Activated T-helper 17 cell treated with anti-CD3 and anti-CD28 coated beads, Interleukin-2, amount 50 U/mL, for 72 hours (primary cell): Measurements from ENCODE around the gene CD53. TPM values are rescaled to one million over a fixed set of nuclear protein-coding genes. Genes with fewer than 3 reads are reported as not detected.
"Not testable (repeated sequence)": the region's sequence is repeated elsewhere in the genome, so short reads cannot be mapped to it uniquely, and the experiment has no call there.

Experiments
- ATAC-seq: fragments of 150-1000 bp; cut with Tn5 transposase; replicated peaks from 2 replicates; pipeline ENCODE4 v1.10.0; 2021; ENCODE audit warnings: mild to moderate bottlenecking, moderate library complexity
- H3K27ac Mint-ChIP-seq: one replicate; pipeline ENCODE4 v1.8.0; 2022; ENCODE audit warnings: mixed read lengths
- H3K27me3 Mint-ChIP-seq: one replicate; pipeline ENCODE4 v1.8.0; 2022; ENCODE audit warnings: mixed read lengths
- H3K36me3 Mint-ChIP-seq: one replicate; pipeline ENCODE4 v1.8.0; 2022; ENCODE audit warnings: low read depth, mild to moderate bottlenecking, mixed read lengths
- H3K4me1 Mint-ChIP-seq: one replicate; pipeline ENCODE4 v1.8.0; 2022; ENCODE audit warnings: mixed read lengths
- H3K4me3 Mint-ChIP-seq: one replicate; pipeline ENCODE4 v1.8.0; 2022; ENCODE audit warnings: mild to moderate bottlenecking, mixed read lengths
- H3K9me3 Mint-ChIP-seq: one replicate; pipeline ENCODE4 v1.8.0; 2022; ENCODE audit warnings: mixed read lengths
- total RNA-seq, 2 donors: library from RNA; stranded (reverse); gene quantifications; one replicate each; pipeline ENCODE4 v1.2.3, GENCODE V29; 2022

The CD53 gene, protein sequence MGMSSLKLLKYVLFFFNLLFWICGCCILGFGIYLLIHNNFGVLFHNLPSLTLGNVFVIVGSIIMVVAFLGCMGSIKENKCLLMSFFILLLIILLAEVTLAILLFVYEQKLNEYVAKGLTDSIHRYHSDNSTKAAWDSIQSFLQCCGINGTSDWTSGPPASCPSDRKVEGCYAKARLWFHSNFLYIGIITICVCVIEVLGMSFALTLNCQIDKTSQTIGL
- total RNA-seq: 100 to 1,000 TPM; 315 to 427 TPM

DNA sequence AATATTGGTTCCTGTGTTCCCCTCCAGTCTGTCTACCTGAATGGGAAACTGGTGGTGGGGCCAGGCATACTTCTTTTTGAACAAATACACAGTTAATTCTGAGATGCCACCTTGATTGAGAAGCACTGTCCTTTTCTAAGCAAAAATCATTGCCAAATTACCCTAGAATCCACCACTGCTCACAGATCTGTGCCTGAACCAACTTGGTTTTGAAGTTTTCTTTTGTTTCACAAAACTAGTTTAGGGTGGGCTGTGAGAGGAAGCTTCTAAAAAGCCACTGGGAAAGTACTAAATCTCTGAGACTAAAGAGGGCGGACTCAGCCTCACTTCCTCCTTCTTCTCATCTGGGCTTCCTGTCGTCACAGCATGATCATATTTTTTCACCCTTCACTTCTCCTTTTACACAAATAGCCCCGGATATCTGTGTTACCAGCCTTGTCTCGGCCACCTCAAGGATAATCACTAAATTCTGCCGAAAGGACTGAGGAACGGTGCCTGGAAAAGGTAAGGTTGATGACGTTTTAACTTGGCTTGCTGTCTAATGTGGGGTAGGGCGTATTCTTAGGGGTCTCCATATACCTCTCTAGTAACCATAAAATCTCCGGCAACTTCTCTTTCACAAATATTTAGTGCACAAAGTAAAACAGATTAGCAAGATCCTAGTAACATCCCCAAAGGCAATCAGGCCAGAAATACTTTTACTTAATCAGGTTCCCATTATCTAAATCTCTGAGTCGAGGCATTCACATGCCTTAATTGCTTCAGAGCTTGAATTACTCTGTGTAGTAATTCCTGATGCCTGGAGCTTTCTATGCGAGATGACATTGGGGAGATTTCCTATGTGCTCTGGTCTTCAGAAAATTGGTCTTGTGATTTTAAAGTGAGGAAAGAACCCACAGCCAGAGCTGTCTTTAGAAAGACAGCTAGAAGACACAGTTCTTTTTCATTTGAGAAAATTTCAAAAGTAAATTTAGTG is at the start of gene CD53:
Gene CD53, plus strand, starts transcription at position 404 of the 976 bp plus-strand sequence. CDS start 18,261 bp downstream, outside the sequence.
- peak; percentile 26 for ATAC-seq
- Mint-ChIP-seq H3K27ac (peak within 1 kb of the TSS; percentile 92), H3K27me3 (no peaks in the 10 kb centered on the region), H3K36me3 (peaks cover 54% of the 10 kb centered on the region), H3K9me3 (peaks cover 5% of the 10 kb centered on the region), H3K4me1 (peaks cover 16% of the 10 kb centered on the region), H3K4me3 (peak within 1 kb of the TSS; percentile 93)

DNA sequence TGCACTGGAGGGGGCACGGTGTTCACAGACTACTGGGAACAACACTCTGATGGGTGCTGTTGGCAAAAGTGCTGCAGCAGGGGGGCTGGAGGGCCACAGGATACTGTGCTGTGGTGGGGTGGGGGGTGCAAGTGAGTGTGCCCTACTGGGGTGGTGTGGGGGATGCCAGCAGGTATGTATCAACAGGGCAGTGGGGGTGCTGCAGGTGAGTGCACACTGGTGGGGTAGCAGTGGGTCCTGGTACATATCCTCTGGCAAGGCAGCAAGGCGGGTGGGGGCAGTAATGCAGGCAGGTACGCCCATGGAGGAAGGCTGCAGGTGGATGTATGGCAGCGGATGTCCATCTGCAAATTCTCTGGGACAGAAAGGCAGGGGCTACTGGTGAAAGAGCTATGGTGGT is 48.8 kb upstream of the CD53 start:
- Mint-ChIP-seq H3K4me1 (peaks cover 5% of the 10 kb centered on the region), H3K36me3 (no peaks in the 10 kb centered on the region), H3K27me3 (peaks cover 3% of the 10 kb centered on the region), H3K27ac (no peak overlapping the region), H3K9me3 (no peaks in the 10 kb centered on the region), H3K4me3 (no peak overlapping the region)
- ATAC-seq: no peak

DNA sequence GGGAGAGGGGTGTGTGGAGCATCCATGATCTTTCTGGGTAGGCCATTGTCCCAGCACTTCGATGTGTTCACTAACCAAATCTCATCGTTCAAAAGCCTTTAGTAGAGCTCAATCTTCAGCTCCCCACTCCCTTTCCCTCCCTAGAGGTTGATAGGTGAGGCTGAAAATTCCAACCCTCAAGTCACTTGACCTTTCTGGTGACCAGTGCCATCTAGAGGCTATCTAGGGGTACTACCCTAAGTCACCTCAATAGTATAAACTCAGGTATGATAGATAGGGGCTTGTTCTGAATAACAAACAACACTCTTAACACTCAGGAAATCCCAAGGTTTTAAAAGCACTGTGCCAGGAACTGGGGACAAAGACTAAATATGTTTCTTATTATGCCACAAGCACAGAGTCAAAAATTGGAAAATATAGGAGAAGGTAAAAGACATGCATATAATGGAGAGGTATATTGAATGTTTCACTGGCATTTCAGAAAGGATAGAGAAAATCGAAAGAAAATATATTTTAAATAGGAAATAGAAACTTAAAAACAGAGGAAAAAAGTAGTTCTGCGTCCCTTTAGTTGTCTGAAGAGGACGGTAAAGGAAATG is 42.9 kb upstream of the CD53 start:
- Mint-ChIP-seq H3K27ac (no peak overlapping the region), H3K36me3 (no peaks in the 10 kb centered on the region), H3K27me3 (peaks cover 1% of the 10 kb centered on the region), H3K4me1 (peaks cover 7% of the 10 kb centered on the region), H3K9me3 (no peaks in the 10 kb centered on the region), H3K4me3 (no peak overlapping the region)
- ATAC-seq: peak; percentile 77

DNA sequence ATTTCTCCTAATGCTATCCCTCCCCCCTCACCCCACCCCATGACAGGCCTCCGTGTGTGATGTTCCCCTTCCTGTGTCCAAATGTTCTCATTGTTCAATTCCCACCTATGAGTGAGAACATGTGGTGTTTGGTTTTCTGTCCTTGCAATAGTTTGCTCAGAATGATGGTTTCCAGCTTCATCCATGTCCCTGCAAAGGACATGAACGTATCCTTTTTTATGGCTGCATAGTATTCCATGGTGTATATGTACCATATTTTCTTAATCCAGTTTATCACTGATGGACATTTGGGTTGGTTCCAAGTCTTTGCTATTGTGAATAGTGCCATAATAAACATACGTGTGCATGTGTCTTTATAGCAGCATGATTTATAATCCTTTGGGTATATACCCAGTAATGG is 39.2 kb upstream of the CD53 start:
- not testable (repeated sequence) for H3K4me1 Mint-ChIP-seq, H3K36me3 Mint-ChIP-seq

GRCh38 chr1:110846861-110847260 is 26.1 kb upstream of the CD53 start:
- Mint-ChIP-seq H3K4me3 (no peak overlapping the region), H3K36me3 (no peaks in the 10 kb centered on the region), H3K27ac (no peak overlapping the region), H3K9me3 (no peaks in the 10 kb centered on the region), H3K4me1 (no peaks in the 10 kb centered on the region), H3K27me3 (no peaks in the 10 kb centered on the region)
- ATAC-seq: no peak

More for the DNA sequence above, 39.2 kb upstream of the CD53 start:
- H3K27me3 Mint-ChIP-seq, H3K27ac Mint-ChIP-seq, H3K4me3 Mint-ChIP-seq, H3K9me3 Mint-ChIP-seq, ATAC-seq: not testable (repeated sequence)

DNA sequence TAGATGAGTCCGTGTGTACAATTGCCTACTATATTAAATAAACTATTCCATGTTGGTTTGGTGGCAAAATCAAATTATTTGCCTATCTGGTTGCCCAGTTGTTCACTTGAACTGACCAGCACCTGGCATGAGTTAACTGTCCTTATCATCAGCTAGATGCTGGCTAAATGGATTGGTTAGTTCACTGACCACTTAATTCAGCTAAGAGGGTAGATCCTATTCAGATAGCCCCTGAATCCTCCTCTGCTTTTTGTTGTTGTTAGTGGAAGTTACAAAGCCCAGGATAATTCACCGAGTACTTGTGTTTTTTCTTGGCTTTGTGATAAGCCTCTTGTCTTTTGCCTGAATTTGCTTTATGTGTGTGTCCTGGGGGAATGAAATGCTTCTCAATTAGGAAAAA is 22.8 kb upstream of the CD53 start:
- Mint-ChIP-seq H3K4me1 (no peaks in the 10 kb centered on the region), H3K9me3 (no peaks in the 10 kb centered on the region), H3K4me3 (no peak overlapping the region), H3K27ac (no peak overlapping the region), H3K36me3 (no peaks in the 10 kb centered on the region), H3K27me3 (peaks cover 5% of the 10 kb centered on the region)
- ATAC-seq: no peak

DNA sequence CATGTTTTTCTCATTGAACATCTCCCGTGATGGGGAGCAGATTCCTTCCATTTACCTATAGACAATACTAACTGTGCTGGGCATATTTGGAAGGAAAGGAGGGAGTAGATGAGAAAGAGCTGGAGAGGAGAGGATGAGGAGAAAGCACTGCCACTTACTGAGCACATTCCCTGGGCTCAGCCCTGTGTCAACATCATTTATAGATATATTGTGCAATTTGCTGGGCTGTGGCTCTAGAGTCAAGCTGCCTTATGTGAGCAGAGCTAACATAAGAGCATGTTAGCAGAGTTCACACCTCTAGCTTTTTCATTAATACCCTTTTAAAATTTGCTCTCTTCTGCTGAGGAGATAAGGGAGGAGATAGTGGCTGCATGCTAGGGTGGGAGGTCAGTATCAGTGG is 22.3 kb upstream of the CD53 start:
- Mint-ChIP-seq H3K27me3 (peaks cover 5% of the 10 kb centered on the region), H3K4me1 (no peaks in the 10 kb centered on the region), H3K36me3 (no peaks in the 10 kb centered on the region), H3K27ac (no peak overlapping the region), H3K4me3 (no peak overlapping the region), H3K9me3 (no peaks in the 10 kb centered on the region)
- no peak for ATAC-seq

GRCh38 chr1:110853135-110853534 is 19.8 kb upstream of the CD53 start:
- Mint-ChIP-seq H3K27ac (no peak overlapping the region), H3K4me1 (peaks cover 2% of the 10 kb centered on the region), H3K4me3 (no peak overlapping the region), H3K36me3 (no peaks in the 10 kb centered on the region), H3K27me3 (peaks cover 5% of the 10 kb centered on the region), H3K9me3 (no peaks in the 10 kb centered on the region)
- no peak for ATAC-seq

GRCh38 chr1:110856410-110856809 is 16.5 kb upstream of the CD53 start:
- Mint-ChIP-seq H3K36me3 (no peaks in the 10 kb centered on the region), H3K9me3 (no peaks in the 10 kb centered on the region), H3K27me3 (peaks cover 5% of the 10 kb centered on the region), H3K4me1 (peaks cover 8% of the 10 kb centered on the region), H3K4me3 (no peak overlapping the region), H3K27ac (no peak overlapping the region)
- ATAC-seq: no peak

DNA sequence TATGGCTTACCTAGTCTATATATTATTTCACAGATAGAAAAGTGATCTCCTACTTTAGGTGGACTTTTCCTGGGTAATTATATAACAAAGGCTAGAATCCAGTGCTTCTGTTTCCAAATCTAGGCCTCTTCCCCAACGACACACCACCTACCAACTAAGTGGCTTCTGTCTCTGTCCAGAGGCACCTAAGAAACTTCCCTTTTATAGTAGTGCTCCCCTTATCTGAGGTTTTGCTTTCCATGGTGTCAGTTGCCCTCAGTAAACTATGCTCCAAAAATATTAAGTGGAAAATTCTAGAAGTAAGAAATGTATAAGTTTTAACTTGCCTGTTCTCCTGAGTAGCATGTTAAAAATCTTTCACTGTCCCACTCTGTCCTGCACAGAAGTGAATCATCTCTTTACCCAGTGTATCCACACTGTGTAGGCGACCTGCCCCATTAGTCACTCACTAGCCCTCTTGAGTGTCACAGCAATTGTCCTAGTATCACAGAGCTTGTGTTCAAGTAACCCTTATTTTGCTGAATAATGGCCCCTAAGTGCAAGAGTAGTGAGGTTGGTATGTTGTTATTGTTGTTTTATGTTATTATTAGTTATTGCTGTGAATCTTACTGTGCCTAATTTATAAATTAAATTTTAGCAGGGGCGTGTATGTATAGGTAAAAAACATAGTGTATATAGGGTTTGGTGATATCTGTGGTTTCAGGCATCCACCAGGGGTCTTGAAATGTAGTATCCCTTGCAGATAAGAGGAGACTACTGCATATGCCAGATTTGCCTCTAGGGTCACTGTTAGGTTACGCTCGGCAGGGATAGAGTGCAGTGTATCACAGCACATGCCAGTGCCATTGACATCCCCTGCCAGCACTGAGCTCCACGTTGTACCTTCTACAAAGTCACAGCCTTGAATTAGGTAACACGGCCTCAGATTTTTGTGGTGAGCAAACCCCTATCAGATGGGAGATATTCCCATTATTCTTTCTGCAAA is 14.7 kb upstream of the CD53 start:
- Mint-ChIP-seq H3K4me3 (no peak overlapping the region), H3K36me3 (no peaks in the 10 kb centered on the region), H3K27me3 (peaks cover 5% of the 10 kb centered on the region), H3K27ac (no peak overlapping the region), H3K4me1 (peaks cover 13% of the 10 kb centered on the region), H3K9me3 (peaks cover 7% of the 10 kb centered on the region)
- peak; percentile 96 for ATAC-seq

DNA sequence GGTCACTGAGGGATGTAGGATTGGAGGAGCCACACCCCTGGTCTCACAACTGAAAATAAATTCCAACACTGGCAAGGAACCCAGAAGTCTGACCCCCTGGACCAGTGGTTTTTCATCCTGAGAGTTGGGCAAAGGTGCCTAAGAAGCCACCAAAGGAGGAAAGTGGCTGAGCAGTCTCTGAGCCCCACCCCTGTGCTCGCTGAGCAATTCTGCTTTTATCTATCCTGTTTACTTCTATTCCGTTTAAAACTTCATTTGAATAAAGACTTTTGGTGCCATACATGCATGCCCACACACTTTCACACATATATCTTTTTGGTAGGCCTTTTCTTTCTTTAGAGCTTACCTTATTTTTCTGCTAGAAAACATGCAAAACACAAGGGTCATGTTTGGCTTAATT is 13.9 kb upstream of the CD53 start:
- Mint-ChIP-seq H3K4me3 (peak overlapping the region; percentile 2), H3K9me3 (peaks cover 7% of the 10 kb centered on the region), H3K4me1 (peaks cover 13% of the 10 kb centered on the region), H3K27me3 (peaks cover 5% of the 10 kb centered on the region), H3K36me3 (no peaks in the 10 kb centered on the region), H3K27ac (no peak overlapping the region)
- no peak for ATAC-seq

DNA sequence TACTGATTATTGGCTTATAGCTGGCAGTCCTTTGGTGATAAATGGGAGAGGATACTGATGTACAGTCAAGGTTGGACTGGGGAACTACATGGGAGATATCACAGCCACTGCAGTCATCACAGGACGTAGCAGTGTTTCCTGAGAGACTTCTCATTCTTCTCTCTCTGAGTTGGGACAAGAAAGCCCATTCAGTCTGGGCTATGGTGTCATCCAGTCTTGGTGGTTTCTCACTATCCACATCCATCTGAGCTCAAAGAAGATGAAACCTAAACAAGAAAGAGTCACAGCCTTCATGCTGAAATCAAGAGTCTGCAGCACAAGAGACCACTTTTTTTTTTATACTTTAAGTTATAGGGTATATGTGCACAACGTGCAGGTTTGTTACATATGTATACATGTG is 12.8 kb upstream of the CD53 start:
- no peaks in the 10 kb centered on the region for H3K36me3 Mint-ChIP-seq
- no peak overlapping the region for H3K4me3 Mint-ChIP-seq
- no peaks in the 10 kb centered on the region for H3K27me3 Mint-ChIP-seq
- H3K4me1 Mint-ChIP-seq: peaks cover 19% of the 10 kb centered on the region
- H3K9me3 Mint-ChIP-seq: peaks cover 15% of the 10 kb centered on the region
- H3K27ac Mint-ChIP-seq: no peak overlapping the region
- ATAC-seq: peak; percentile 80

- not testable (repeated sequence) for ATAC-seq, H3K27me3 Mint-ChIP-seq, H3K4me3 Mint-ChIP-seq, H3K27ac Mint-ChIP-seq, H3K36me3 Mint-ChIP-seq
- peaks cover 18% of the 10 kb centered on the region for H3K9me3 Mint-ChIP-seq
- peaks cover 19% of the 10 kb centered on the region for H3K4me1 Mint-ChIP-seq
Observed at GRCh38 chr1:110860620-110861019, 12.3 kb upstream of the CD53 start.

GRCh38 chr1:110861942-110862341 is 11.0 kb upstream of the CD53 start:
- not testable (repeated sequence) for ATAC-seq, H3K4me3 Mint-ChIP-seq, H3K27me3 Mint-ChIP-seq, H3K36me3 Mint-ChIP-seq, H3K27ac Mint-ChIP-seq
- peaks cover 21% of the 10 kb centered on the region for H3K9me3 Mint-ChIP-seq
- peaks cover 19% of the 10 kb centered on the region for H3K4me1 Mint-ChIP-seq
